ENCODE results near the gene PAX7.

Gene PAX7

DNA sequence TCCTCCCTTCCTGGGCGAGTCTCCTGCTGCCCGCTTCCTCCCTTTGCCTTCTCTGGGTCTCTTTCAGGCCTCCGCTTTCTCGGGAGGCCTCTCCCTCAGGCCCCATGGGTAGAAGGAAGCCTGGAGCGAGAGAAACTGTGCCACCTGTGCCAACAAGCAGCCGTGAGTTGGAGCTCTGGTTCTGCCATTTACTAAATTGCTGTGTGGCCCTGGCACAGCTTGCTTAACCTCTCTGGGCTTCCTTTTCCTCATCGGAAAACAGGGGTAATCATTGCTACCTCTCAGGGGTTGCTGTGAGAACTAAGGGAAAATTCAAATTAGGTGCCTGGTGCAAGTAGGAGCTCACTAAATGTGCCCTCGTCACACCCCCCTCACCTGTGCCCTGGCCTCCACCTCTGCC is 80.4 kb downstream of the PAX7 start:
- no peak for DNase-seq

DNA sequence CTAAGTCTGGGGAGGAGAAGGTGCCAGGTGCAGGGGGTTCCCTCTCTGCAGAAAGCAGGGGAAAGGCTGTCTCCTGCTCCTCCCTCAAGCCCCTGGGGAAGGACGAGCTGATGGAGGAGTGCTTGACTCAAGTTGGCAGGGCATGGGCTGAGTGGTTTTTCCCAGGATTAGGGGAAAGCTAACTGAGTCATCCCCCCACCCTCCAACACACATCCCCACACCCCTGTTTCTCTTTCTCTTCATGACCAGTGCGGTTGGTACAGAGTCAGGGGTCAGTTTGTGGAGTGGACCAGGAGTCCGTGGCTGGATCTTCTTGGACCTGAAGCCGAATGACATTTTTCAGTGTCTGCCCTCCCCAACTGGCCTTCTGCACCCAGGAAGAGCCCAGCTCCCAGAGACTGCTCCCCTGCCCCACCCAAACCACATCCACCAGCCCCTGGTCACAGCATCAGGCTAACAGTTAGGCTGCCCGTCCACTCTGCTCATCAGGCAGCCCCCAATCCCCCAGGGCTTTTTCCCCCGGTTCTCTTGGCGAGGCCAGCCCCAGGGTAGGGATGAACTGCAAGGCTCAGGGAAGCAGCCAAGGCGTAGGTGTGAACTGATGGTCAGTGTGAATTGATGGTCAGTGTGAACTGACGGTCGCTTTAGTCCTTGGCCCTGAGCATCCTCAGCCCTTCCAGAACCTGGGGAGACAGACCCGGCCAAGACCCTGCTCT is 81.0 kb downstream of the PAX7 start:
- DNase-seq, result no peak

DNA sequence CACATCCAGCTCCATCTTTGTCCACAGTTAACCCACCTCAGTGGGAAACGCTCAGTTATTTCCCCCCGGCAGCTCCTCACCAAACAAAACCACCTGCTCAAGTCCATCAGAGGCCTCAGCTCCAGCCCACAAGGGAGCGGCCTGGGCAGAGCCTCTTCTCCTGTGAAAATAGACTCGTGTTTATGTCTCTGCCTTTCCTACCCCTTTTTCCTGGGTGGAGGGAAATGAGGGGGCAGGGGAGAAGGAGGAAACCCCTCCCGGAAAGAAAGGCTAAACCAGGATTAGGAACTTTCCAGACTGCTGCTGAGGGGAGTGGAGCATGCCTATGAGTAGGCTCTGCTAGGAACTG is 81.6 kb downstream of the PAX7 start:
- no peak for DNase-seq

DNA sequence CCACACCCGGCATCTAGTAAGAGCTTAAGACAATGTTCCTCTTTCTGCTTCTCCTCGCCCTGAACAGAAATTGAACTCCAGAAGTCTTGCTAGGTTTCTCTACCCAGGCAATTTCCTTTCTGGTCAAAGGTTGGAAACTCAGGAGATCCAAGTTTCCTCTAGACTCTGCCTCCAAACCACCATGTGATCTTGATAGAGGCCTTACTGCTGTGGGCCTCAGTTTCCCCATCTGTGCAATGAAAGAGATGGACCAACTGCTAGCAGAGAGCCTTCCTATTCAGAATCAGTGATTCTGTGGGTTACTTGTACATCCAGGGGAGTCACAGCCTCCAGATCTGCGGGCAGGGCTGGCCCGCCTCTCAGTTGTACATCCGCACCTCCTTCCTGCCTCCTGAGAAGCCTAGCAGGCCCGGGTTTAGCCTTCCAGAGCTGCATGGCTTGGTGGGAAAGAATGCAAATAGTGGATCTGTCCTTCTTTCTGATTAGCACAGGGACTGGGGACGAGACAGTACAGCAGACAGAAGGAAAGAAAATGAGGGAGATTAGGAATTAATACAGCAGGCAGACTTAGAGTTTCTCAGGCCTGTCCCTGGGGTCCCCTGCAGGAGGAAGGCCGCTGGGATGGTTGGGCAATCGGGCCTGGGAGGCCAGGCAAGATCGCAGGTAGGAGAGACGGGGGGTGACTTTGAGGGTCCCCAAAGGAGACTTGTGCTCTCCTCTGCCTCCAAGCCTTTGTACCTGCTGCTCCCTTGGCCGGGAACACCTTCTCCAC is 83.9 kb downstream of the PAX7 start:
- DNase-seq, result no peak

DNA sequence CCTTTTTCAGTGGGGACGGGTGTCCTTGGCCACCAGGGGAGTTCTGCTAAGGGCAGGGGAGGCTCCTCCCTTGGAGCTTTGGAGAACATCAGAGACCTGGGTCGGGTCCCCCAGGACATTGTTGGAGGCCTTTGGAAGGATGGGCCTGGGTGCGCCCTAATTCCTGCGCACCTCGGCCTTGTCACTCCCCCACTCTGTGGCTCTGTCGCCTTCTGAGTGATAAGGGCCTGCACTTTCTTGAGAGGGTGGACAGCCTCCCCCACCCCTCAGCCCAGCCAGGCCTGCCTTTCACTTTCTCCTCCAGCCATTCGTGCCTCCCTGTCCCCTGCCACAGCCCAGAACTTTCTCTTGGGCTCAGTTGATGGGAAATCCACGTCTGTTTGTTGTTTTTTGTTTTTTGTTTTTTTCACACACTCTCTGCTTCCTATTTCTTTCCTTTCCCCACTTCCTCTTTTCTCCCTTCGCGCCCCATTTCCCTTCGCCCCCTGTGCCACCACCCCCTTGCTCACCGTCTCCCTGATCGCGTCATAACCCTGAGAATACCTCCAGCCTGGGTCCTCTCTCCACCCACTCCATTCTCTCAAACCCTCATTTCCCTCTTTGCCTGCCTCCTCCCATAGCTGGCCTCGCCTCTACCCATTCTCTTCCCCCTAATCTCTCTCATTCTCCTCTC is 85.6 kb downstream of the PAX7 start:
- DNase-seq, result no peak

DNA sequence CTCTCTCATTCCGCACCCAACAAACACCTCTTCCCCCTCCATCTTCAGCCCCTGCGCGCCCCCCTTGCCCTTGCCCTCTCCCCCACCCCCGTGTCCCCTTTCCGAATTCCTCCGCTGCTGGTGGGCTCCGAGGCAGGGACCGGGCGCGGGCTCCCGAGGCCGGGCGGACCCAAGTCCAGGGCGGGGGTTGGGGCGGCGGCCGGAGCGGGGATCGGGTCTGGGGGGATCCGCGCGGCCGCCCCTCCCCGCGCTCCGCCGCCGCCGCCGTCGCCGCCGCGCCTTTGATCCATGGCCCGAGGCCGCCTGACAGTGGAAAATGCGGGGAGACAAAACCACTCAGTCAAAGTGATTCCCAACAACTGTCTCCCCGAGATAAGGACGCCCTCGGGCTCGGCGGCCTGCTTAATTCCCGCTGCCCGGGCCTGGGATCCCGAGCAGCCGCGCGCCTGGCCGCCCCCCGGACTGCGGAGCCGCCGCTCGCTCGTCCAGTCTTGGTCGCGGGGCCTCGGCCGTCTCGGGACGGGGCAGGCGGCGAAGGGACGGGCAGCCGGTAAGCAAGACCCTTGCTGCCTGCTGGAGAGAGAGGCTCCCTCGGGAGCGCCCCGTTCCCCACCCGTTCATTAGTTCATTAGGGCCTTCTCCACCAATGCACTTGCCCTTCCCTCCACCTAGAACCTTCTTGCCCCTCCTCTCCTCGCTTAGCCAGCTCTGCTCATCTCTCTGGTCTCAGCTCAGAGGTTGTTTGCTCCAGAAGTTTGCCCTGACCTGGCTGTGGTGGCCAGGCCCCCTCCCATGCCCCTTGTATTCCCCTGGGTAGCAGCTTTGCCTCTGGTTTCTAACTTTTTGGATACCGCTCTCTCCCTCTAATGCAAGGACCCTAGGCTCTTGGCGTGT is 86.4 kb downstream of the PAX7 start:
- no peak for DNase-seq

DNA sequence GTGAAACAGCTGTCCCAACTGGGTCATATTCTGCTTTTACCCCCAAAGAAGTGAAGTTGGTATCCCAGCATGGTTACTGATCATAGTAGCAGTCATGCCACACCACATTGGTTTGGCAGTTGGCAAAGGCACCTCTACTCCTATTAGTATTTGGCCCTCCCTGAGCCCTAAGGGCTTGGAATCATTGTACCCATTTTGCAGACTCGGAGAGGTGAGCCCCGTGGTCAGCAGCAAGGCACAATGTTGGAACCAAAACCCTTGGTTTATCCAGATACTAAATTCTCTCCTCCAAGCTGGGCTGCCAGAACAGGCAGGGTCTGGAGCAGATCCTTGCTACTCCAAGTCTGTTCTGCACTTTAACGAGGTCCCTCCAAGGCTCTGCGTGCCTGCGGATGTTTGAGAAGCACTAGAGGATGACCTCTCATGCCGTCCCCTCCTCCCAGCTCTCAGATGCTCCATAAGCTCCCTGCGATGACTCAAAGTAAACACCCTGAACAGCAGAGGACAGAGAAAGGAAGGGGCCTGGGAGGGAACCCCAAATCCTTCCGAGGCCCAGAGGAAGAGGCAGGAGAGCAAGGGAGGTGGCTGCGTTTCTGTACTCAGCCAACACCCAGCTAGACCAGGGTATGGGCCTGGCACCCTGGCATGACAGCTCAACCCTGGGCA is 89.3 kb downstream of the PAX7 start:
- no peak for DNase-seq

DNA sequence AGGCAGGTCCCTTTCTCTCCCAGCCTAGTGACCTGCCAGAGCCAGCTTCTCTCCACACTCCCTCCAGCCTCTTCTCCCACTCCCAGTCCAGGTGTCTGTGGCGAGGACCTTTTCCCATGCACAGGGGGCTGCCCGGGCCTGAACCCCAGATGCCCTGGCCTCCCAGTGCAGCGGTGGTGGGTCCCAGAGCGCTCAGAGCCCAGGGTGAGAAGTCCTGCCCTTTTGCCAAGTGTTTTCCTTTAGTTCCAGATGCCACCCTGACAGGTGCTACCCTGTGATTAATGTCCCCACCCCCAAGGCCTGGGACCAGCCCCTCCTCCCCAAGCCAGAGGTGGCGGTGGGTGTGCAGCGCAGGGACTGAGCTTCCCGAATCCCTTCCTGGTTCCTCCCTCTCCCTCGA is 90.4 kb downstream of the PAX7 start:
- DNase-seq, result no peak

DNA sequence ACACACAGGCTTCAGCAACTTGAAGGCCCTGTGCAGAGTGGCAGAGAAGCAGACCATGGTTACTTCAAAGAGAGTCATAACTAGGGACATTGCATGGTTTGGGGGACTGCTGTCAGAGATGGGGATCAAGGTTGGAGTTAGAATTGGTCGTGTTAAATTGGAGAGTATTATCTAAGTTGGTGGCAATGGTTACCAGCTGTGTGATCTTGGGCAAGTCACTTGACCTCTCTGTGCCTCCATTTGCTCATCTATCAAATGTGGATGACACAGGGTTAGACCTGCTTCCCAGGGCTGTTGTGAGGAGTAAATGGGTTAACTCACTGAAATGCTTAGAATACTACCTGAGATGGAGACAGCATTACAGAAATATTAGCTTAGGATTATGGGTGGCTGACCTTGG is 91.1 kb downstream of the PAX7 start:
- DNase-seq, result no peak

DNA sequence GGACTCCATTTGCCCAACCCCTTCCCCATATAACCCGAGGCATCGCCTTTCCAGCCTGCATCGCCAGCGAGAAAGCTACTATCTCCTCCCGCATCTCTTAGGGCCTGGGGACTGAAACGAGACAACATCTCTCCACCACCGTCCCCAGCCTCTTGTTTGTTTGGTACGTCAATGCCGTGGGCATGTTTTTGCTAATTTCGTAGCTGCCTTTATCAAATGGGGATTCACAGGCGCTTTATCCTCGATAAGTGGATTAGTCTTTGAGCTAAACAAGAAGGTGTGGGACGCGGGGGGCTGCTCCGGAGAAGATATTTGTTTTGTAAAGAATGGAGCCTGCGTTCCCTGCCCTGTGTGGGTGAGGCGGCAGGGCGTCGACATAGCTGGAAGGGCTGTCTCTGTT is 91.6 kb downstream of the PAX7 start:
- DNase-seq, result no peak

DNA sequence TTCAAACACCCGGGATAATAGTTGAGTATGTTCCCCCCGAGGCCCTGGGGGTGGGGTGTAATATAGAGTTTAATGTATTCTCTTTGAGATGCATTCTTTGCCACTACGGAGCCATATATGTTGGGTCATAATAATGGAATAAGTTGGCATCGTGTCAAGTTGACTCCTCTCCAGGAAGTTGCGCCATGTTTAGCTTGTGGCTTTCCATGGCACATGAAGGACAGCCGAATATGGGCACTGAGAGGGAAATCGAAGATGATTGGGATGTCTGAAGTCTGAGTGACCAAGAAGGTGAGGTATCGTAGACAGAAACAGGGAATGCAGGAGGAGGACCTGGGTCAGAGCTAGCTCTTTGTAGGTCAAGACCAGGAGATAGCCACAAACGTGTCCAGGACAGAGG is 92.6 kb downstream of the PAX7 start:
- DNase-seq, result no peak

DNA sequence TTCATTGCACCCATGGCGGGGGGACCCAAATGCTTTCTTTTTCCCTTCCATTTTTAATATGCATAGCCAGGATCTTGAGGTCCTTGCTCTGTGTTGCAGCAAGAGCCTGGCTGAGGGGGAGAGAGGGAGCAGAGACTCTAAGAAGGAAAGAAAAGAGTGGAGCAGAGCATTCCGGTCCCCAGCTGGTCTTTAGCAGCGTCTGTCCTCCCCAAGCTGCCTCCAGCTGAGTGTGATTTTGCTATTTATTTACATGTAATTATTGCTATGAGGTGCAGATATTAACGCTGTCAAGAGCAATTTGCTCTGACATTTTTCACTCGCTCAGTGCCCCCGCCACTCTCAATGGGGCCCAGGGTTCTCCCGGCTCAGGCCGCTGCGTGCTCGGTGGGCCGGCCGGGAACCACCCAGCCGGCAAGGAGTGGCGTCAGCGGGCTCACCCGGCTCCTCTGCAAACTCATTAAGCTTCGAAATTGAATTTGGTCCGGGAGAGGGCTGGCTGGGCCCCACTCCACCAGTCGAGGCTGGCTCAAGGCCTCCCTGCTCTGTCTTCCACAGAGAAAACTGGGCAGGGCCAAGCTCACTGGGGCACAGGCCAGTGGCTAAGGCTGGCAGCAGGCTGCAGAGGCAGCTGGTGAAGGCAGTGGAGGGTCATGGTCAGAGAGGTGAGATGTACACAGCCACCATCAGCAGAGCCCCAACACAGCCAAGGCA is 93.2 kb downstream of the PAX7 start:
- no peak for DNase-seq

DNA sequence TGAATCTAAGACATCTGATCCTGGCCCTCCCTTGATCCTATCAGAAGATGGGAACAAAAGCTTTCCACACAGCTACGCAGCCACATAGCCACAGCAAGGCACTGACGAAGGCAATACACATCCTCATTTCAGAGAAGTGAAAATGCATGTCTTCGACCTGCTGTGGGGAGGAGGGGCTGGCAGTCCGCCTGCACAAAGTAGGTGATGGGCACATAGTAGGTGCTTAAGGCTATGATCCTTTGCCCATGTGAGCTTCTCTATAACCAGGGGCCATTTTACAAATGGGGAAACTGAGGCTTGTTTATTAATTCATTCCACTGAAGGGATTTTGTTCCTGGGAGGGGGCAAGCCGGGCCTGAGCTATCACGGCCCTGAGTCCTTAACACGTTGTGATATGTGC is 94.2 kb downstream of the PAX7 start:
- DNase-seq, result no peak

DNA sequence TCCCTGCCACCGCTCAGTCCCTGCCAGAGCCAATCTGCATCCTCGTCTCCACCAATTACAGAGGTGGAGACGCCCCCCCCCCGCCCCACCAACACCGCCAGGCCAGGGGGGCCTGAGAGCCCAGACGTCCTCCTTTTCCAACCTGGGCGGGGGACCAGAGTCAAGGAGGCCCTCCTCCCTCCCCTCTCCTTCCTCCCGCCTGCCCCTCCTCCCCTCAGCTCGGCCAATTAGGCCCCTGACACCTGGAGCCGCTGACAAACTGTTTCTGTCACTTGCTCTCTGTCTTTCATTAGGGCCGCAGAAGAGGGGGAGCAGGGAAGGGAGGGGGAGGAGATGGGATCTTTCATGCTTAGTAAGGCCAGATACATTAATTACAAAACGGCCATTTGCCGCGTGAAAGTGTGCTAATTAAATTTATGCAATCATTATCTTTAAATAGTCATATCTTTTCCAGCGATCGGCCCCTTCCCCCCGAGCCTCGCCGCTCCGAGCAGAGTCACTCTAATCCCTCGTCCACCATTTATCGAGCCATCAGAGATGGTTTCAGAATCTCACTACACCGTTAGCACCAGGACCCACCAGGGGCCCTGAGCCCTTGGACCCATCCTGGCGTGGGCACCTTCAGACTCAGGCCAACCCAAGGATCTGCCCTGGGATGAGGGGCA is 94.7 kb downstream of the PAX7 start:
- DNase-seq, result no peak

DNA sequence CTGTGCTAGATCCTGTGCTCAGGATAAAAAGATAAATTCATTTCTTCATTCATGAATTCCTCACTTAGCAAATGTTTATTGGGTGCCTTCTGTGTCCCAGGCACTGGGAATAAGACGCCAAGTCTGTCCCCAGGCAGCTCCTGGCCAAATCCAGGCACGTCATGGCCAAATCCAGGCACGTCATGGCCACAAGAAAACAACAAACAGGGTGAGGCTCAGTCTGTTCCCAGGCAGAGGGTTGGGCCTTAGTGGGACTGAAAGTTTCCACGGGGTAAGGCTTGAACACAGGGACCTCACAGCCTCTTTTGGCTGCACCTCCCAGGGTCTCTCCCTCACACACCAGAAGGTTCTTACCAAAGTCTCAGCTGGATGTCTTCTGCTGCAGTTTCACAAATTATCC is 95.7 kb downstream of the PAX7 start:
- DNase-seq, result no peak

DNA sequence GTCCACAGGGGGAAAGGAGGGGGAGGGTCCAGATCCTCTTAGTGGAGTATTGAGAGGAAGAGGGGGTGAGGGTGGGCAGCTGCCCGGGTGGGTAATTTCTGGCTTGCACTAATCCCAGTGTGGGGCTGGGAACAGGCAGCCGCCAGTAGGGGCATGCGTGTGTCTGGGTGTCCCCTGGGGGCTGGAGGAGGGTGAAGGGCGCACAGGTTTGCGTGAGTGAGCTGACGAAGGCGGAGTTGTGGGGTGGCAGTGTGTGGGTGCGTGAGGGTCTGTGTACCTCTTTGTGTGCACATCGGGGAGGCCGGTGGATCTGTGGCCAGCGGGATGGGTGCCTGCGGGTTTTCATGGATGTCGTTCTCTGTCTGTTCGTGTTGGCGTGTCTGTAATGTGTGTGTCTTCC is 97.3 kb downstream of the PAX7 start:
- DNase-seq, result no peak

DNA sequence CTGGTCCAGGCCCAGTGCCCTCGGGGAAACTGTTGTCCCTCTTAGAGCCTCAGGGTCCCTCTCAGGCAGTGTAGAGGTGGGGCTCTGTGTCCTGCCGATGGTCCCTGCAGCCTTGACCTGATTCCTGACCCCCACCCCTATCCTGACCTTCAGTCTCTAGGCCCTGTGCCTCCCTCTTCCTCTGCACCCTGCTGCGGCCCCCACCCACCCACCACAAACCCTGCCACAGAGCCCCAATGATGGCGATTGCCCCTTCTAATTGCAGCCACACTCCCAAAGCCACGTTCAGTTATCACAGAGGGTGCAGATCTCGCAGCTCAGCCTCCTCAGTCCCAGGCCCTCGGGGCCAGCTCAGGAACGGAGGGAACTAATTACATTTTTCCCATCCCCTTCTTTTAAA is 99.7 kb downstream of the PAX7 start:
- DNase-seq, result no peak

DNA sequence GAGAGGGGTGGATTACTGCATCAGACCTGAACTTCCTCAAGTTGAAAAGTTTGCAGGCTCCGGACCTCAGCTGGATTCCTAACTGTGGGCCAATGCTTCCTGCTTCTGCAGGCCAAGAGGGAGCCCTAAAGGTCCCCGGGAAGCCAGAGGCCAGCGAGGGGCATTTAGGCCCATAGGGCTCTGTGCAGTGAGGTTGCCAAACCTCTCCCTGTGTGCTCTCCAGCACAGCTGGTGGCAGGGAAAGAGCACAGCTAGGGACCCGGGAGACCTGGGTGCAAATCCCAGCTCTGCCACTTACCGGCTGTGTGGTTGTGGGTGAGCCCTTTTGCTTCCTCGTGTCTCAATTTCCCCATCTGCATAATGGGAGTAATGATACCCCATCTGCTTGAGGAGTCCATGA is 100.5 kb downstream of the PAX7 start:
- no peak for DNase-seq

DNA sequence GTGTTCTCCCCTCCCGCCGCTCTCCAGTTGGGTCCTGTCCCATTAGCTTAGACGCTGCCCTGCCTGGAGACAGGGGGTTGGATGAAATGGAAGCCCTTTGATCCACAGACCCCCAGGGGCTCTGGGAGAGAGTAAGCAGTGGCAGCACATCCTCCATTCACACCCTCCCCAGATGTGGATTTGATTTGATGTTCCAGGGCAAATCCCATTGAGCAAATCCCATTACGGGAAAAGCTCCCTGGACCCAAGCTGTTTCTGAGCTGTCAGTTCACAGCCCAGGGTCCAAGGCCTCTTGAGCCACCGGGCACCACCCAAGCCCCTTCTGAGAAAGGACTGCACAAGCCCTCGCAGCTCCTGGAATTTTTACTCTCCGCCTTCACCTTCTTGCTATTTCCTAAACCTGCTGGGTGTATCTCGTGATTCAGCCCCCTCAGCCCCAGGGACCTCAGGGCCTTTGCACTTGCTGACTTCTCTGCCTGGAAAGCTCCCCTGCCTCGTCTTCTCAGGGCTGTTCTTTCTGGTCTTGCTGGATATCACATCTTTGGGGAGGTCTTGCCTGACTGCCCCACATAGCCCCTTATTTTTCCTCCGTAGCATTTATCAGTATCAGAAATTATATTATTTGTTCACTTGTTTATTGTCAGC is 101.1 kb downstream of the PAX7 start:
- DNase-seq, result no peak

DNA sequence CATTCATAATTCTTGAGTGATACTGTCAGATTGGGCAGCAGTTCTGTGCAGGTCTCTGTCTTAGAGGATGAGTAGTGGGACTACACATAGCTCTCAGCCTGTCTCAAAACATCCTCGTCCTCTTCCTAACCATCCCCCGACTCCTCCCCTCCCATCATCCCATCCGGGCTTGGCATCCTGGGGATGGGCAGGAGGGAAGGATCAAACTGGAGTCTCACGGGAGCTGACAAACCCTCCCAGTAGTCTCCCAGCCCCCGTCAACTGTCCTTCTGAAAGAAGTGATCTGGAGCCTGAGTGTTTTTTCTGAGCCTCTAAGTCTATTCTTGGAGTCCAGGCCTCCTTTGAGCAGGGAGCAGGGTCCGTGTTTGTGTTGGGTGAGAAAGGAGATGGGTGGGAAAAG is 102.0 kb downstream of the PAX7 start:
- DNase-seq, result no peak

DNA sequence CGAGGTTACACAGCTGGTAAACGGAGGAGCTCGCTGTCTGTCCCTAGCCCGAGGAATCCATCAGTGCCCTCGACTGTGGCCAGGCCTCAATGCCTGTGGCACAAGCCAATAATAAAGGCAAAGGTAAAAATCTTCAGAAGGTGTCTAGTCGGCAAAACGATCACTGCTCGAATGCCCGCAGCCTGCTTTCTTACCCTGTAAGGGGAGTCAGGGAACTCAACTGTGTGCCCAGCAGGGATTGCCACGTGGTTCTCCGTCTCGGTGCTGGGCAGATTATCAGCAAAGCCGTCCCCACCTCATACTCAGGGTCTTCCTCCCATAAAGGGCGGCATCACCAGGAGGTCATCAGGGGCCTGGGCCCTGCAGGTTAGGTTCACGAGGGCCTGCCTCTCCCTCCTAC is 103.4 kb downstream of the PAX7 start:
- DNase-seq, result no peak
